ENCODE data around the gene CMTM5. TPM values are rescaled to one million over a fixed set of nuclear protein-coding genes. Genes with fewer than 3 reads are reported as not detected.

CMTM5 gene, protein sequence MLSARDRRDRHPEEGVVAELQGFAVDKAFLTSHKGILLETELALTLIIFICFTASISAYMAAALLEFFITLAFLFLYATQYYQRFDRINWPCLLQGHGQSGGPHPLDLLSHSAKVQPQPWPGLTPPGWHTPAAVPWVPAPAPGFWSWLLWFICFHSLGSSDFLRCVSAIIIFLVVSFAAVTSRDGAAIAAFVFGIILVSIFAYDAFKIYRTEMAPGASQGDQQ
- 0.80 TPM for polyA plus RNA-seq

GRCh38 chr14:23376482-23377197 is at the start of gene CMTM5:
Gene CMTM5 (plus strand): TSS chr14:23377046. CDS start chr14:23377252, 206 bp downstream.
- no peaks in the 10 kb centered on the region for H3K9me3 Mint-ChIP-seq
- peak within 1 kb of the TSS in 1 of 4 donors; percentile 39 for H3K4me3 Mint-ChIP-seq
- H3K4me1 Mint-ChIP-seq, result no peaks in the 10 kb centered on the region
- no peak within 1 kb of the TSS for H3K27ac Mint-ChIP-seq
- H3K27me3 Mint-ChIP-seq, result peaks cover 5% of the 10 kb centered on the region
- H3K36me3 Mint-ChIP-seq, result no peaks in the 10 kb centered on the region

- peaks cover 4 to 12% (median 6%) of the 10 kb centered on the region in 3 donors for H3K4me1 Mint-ChIP-seq
- peak overlapping the region in 2 of 3 donors; percentile 39 to 48 for H3K27ac Mint-ChIP-seq
- H3K36me3 Mint-ChIP-seq, result no peaks in the 10 kb centered on the region
- no peaks in the 10 kb centered on the region for H3K9me3 Mint-ChIP-seq
- H3K4me3 Mint-ChIP-seq, result peak overlapping the region in 1 of 4 donors; percentile 59
- H3K27me3 Mint-ChIP-seq, result no peaks in the 10 kb centered on the region
Observed at GRCh38 chr14:23327947-23328744, 48.7 kb upstream of the CMTM5 start.

DNA sequence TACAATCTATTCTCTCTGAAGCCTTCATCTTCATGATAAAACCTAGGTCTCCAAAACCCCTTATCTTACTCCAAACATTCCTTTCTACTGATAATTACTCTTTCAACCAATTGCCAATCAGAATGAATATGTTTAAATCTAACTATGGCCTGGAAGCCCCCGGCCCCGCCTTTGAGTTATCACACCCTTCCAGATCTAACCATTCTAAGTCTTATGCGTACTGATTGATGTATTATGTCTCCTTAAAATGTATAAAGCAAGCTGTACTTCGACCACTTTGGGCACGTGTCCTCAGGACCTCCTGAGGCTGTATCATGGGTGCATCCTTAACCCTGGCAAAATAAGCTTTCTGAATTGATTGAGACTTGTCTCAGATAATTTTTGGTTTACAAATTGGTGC is 41.2 kb upstream of the CMTM5 start:
- Mint-ChIP-seq H3K4me3 (no peak overlapping the region), H3K27me3 (peaks cover 17% of the 10 kb centered on the region), H3K27ac (no peak overlapping the region), H3K4me1 (no peaks in the 10 kb centered on the region), H3K36me3 (peaks cover 2% of the 10 kb centered on the region), H3K9me3 (peaks cover 0 to 9% (median 9%) of the 10 kb centered on the region in 3 donors)

GRCh38 chr14:23339506-23340268 is 37.2 kb upstream of the CMTM5 start:
- Mint-ChIP-seq H3K4me3 (no peak overlapping the region), H3K4me1 (no peaks in the 10 kb centered on the region), H3K27ac (no peak overlapping the region), H3K27me3 (peaks cover 19% of the 10 kb centered on the region), H3K9me3 (peaks cover 0 to 9% (median 9%) of the 10 kb centered on the region in 3 donors), H3K36me3 (peaks cover 2% of the 10 kb centered on the region)

DNA sequence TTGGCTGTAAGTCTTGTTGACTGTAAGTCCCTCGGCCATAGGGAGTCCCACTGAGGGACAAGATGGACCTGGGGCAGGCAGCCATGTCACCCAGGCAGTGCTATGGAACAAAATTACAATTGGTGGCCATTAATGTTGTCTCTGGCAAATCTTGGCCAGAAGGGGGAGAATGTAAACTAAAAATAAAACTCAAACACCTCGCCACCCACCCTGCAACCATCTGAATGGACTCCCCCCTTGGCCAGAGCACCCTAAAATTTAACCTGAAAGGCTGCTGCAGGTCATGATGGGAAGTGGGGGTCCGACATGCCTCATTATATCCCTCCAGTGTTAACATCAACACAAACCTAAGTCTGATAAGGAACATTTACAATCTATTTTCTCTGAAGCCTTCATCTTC is 32.4 kb upstream of the CMTM5 start:
- Mint-ChIP-seq H3K9me3 (peaks cover 0 to 4% (median 4%) of the 10 kb centered on the region in 3 donors), H3K4me1 (peaks cover 0 to 4% (median 0%) of the 10 kb centered on the region in 3 donors), H3K27me3 (peaks cover 7% of the 10 kb centered on the region), H3K27ac (no peak overlapping the region), H3K36me3 (peaks cover 2% of the 10 kb centered on the region), H3K4me3 (no peak overlapping the region)

- peaks cover under 1 to 7% (median 1%) of the 10 kb centered on the region in 3 donors for H3K4me1 Mint-ChIP-seq
- H3K27ac Mint-ChIP-seq, result no peak overlapping the region
- peaks cover 0 to 1% (median 0%) of the 10 kb centered on the region in 3 donors for H3K9me3 Mint-ChIP-seq
- no peaks in the 10 kb centered on the region for H3K36me3 Mint-ChIP-seq
- H3K27me3 Mint-ChIP-seq, result peaks cover 13% of the 10 kb centered on the region
- H3K4me3 Mint-ChIP-seq, result no peak overlapping the region
Observed at GRCh38 chr14:23345987-23346692, 30.7 kb upstream of the CMTM5 start.

- no peaks in the 10 kb centered on the region for H3K36me3 Mint-ChIP-seq
- H3K9me3 Mint-ChIP-seq, result peaks cover 0 to 1% (median 0%) of the 10 kb centered on the region in 3 donors
- peaks cover 15% of the 10 kb centered on the region for H3K27me3 Mint-ChIP-seq
- H3K4me1 Mint-ChIP-seq, result peaks cover 4 to 9% (median 4%) of the 10 kb centered on the region in 3 donors
- no peak overlapping the region for H3K4me3 Mint-ChIP-seq
- no peak overlapping the region for H3K27ac Mint-ChIP-seq
Observed at GRCh38 chr14:23346693-23347405, 30.0 kb upstream of the CMTM5 start.

DNA sequence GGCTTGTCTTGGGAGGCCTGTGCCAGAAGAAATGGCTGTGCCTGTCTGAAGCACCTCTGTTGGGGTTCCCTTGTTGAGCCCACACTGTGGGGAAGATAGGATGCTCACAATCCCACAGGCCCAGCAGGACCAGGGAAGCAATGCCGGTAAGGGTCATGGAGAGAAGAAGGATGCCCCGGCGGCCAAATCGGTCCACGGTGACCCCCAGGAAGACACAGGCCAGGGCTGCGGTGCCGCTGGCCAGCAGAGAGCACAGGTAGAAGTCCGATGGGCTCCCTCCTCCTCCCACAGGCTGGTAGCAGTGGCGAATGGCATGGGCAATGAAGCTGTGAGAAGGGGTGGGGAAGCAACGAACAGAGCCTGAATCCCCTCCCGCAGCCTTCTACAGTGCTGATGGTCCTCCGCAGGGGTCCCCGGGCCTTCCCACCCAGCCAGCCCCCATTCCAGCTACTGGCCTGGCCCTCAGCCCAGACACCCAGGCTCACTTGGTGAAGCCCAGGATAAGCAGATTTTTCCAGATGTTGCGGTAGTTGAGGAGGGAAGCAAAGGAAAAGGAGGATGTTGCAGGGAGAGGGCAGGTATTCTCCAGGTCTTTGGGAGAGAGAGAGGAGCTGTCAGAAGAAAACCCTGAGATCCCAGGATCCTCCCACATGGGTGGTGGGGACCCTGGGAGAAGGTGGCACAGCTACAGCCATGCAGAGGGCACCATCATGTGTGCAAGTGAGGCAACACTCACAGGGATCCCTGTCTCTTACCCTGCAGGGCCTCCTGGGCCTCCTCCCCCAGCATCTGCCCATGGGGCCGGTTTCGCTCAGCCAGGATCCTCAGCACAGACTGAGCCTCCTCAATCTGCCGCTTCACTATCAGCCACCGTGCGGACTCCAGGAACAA is 29.2 kb upstream of the CMTM5 start:
- no peak overlapping the region for H3K27ac Mint-ChIP-seq
- no peaks in the 10 kb centered on the region for H3K36me3 Mint-ChIP-seq

GRCh38 chr14:23348297-23348655 is 28.6 kb upstream of the CMTM5 start:
- H3K4me1 Mint-ChIP-seq, result peaks cover 4 to 10% (median 7%) of the 10 kb centered on the region in 3 donors

More for the DNA sequence above, 29.2 kb upstream of the CMTM5 start:
- Mint-ChIP-seq H3K4me1 (peaks cover 4 to 9% (median 4%) of the 10 kb centered on the region in 3 donors), H3K9me3 (peaks cover 0 to 1% (median 0%) of the 10 kb centered on the region in 3 donors), H3K27me3 (peaks cover 16% of the 10 kb centered on the region), H3K4me3 (no peak overlapping the region)

GRCh38 chr14:23349156-23349845 is 27.5 kb upstream of the CMTM5 start:
- H3K9me3 Mint-ChIP-seq, result peaks cover 0 to 1% (median 0%) of the 10 kb centered on the region in 3 donors
- peak overlapping the region in 2 of 3 donors; percentile 10 to 55 for H3K27ac Mint-ChIP-seq
- H3K27me3 Mint-ChIP-seq, result peaks cover 30% of the 10 kb centered on the region
- H3K4me1 Mint-ChIP-seq, result peaks cover 9 to 11% (median 10%) of the 10 kb centered on the region in 3 donors
- no peaks in the 10 kb centered on the region for H3K36me3 Mint-ChIP-seq
- H3K4me3 Mint-ChIP-seq, result no peak overlapping the region

More at GRCh38 chr14:23348297-23348655, 28.6 kb upstream of the CMTM5 start:
- peaks cover 0 to 1% (median 0%) of the 10 kb centered on the region in 3 donors for H3K9me3 Mint-ChIP-seq
- no peak overlapping the region for H3K27ac Mint-ChIP-seq
- no peak overlapping the region for H3K4me3 Mint-ChIP-seq
- H3K27me3 Mint-ChIP-seq, result peaks cover 21% of the 10 kb centered on the region
- no peaks in the 10 kb centered on the region for H3K36me3 Mint-ChIP-seq

GRCh38 chr14:23351681-23352505 is 25.0 kb upstream of the CMTM5 start:
- peaks cover 49% of the 10 kb centered on the region for H3K27me3 Mint-ChIP-seq
- no peaks in the 10 kb centered on the region for H3K9me3 Mint-ChIP-seq
- peak overlapping the region; percentile 35 to 72 (median 50) for H3K4me3 Mint-ChIP-seq
- H3K36me3 Mint-ChIP-seq, result no peaks in the 10 kb centered on the region
- peaks cover 7 to 10% (median 9%) of the 10 kb centered on the region in 3 donors for H3K4me1 Mint-ChIP-seq
- no peak overlapping the region for H3K27ac Mint-ChIP-seq

All from IgD-negative memory B cell (primary cell).